ENCODE results near the gene FBF1.
"Not testable (repeated sequence)": the region's sequence is repeated elsewhere in the genome, so short reads cannot be mapped to it uniquely, and the experiment has no call there.

FBF1 gene, protein sequence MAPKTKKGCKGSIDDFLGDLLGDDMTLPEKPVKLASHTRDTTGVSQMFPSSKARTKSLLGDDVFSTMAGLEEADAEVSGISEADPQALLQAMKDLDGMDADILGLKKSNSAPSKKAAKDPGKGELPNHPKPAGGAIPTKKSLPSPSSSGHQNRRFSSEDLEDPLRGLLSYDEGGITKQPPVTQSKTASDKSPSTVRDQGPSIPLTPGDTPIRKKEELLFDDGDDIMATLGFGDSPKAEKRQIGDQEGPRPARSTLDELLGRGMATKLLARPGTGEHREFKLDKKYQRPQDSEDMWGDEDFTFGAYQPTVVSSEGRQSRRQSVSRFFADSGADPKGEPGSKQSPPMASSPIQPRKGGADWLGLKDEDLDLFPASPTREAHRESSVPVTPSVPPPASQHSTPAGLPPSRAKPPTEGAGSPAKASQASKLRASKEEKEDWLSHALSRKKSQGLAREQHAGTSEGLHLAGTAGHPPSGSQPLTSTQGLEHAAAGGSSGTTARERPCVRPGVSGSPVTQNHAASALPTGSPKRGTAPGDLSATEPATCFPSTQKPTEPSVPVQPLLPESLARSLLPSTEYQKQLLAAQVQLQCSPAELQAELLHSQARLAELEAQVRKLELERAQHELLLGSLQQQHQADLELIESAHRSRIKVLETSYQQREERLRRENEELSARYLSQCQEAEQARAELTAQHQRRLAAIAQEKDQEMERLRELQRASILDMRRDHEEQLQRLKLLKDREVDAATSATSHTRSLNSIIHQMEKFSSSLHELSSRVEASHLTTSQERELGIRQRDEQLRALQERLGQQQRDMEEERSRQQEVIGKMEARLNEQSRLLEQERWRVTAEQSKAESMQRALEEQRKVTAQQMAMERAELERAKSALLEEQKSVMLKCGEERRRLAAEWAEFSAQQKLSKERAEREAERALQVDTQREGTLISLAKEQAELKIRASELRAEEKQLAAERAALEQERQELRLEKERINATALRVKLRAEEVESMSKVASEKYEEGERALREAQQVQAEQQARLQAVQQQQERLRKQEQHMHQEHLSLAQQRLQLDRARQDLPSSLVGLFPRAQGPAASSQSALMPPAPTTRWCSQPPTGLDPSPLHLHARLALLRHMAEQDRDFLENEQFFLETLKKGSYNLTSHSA

DNA sequence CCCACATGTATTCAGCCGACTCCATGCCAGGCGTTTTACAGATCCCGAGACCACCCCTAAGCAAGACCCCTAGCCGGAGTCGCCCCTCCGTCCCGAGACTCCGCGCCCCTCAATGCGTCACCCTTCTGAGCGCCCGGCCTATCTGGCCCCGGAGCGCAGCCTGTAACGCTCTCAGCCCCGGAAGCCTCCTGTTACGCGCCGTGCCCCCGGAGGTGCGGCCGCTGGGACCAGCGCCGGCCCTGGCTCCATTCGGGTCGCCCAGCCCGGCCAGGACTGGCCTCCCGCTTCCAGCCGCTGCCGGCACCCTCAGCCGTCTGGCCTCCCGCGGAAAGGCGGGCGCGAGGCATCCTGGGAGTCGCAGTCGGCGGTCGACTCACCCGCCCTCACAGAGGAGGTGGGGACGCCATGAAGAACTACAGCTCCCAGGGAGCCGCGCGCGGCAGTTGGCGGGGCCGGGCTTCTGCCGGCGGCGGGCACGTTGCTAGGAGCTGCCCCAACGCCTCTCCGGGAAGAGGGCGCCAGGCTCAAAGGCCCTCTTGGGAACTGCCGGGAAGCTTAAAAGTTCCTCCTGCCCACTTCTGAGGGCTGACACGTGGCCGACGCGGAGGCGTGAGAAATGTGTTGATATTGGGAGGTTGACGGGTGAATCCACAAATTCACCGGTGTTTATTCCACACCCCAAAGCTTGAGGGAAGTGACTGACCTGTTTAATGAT is at the start of gene FBF1:
Gene FBF1 (minus strand): TSS at position 316 of the 715 bp plus-strand sequence. CDS start 2,893 bp downstream, outside the sequence.
- peak; percentile 92 for DNase-seq

DNA sequence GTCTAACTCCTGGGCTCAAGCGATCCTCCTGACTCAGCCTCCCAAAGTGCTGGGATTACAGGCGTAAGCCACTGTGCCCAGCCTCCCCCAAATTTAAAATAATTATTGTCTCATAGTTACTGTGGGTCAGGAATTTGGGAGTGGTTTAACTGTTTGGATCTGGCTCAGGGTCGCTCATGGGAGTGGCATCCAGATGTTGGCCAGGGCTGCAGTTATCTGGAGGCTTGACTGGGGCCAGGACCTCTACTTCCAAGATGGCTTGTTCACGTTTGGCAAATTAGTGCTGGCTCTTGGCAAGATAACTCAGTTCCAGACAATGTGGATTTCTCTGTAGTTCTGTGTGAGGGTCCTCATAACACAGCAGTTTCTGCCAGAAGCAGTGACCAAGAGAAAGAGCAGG is 46.2 kb upstream of the FBF1 start:
- DNase-seq: no peak

DNA sequence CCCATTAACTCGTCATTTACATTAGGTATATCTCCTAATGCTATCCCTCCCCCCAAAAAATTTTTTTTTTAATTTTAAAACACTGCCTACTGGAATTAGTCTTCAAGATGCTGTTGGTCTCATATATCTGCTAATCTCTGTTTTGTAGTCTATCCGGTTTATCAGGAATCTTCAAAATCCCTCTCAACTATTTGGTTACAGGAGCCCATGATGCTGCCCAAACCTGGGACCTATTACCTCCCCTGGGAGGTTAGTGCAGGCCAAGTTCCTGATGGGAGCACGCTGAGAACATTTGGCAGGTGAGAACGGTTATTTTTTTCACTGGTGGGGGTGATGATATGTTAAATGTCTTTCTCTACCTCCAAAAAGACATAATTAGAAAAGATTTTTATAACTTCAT is 45.1 kb upstream of the FBF1 start:
- DNase-seq: no peak

DNA sequence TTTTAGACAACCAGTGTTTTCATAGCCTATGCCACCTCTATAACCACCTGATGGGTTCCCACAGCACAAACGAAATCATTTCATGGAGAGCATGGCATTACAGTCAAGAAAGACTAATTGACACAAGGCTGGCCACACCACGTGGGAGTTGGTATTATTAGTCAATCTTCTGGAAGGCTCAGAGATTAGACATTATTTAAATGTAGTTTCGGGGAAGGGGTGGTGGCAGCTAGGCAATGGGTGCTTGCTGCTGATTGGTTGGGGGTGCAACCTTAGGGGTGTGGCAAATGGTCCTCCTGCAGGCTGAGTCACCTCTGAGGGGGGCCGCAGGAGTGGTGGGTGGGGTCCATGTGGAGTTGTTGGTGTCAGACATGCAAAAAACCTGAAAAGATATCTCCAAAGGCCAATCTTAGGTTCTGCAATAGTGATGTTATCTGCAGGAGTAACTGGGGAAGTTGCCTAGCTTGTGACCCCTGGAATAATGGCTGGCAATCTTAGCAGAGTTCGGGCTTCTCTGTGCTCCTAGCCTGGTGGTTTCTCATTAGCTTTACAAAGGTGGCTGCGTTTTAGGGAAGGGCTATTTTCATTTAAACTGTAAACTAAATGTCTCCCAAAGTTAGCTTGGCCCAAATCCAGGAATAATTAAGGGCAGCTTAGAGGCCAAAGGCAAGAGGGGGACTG is 42.8 kb upstream of the FBF1 start:
- DNase-seq: no peak

DNA sequence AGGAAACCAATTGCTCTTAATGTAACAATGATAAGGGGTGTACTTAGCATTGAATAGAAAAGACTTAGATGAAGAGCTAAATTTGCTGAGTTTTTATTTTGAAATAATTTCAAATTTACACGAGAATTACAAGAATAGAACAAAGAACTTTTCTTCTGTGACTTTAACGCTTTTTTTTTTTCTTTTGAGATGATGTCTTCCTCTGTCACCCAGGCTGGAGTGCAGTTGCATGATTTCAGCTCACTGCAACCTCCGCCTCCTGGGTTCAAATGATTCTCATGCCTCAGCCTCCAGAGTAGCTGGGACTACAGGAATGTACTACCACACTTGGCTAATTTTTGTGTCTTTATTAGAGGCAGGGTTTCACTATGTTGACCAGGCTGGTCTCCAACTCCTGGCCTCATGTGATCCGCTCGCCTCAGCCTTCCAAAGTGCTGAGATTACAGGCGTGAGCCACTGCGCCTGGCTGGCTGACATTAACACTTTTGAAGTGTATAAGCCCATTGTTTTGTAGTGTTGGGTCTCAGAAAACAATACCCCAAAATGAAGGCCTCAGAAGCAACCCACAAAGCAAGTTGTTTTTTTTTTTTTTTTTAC is 40.3 kb upstream of the FBF1 start:
- DNase-seq: no peak

DNA sequence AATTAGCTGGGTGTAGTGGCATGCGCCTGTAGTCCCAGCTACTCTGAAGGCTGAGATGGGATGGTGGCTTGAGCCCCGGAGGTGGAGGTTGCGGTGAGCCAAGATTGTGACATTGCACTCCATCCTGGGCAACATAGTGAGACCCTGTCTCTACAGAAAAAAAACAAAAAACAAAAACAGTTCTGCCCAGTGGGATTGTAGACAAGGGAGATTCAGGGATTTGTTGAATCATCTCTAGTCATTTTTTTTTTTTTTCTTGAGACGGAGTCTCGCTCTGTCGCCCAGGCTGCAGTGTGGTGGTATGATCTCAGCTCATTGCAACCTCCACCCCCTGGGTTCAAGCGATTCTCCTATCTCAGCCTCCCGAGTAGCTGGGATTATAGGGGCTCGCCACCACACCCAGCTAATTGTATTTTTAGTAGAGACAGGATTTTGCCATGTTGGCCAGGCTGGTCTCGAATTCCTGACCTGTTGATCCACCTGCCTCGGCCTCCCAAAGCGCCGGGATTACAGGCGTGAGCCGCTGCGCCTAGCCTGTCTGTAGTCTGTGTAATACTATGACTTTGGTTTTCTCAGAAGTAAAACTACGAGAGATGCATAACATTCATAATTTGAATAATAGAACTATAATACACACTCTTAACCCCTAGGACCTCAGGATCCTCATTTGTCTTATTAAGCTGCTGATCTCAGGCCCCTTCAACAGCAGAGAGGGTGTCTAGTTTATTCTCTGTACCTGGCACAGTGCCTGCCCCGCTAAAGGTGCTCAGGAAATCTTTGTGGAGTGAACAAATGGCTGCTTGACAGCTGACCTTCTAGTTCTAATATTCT is 39.6 kb upstream of the FBF1 start:
- no peak for DNase-seq

DNA sequence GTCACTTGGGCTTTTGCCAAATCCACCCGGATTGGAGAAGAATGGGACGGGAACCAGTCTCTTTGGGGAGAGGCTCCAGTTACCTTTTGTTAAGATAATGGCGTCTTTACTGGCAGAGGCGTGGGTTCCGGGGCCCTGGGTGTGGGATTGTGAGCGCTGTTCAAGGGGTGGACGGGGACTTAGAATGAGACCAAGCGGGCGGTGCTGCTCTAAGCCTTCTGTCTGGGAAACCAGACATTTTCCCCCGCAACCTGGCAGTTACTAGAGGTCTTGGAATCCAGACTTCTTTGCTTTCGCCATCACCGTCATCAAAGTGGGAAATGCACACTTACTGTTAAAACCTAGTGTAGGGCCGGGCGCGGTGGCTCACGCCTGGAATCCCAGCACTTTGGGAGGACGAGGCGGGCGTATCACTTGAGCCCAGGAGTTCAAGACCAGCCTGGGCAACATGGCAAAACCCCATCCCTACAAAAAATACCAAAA is 38.9 kb upstream of the FBF1 start:
- no peak for DNase-seq

DNA sequence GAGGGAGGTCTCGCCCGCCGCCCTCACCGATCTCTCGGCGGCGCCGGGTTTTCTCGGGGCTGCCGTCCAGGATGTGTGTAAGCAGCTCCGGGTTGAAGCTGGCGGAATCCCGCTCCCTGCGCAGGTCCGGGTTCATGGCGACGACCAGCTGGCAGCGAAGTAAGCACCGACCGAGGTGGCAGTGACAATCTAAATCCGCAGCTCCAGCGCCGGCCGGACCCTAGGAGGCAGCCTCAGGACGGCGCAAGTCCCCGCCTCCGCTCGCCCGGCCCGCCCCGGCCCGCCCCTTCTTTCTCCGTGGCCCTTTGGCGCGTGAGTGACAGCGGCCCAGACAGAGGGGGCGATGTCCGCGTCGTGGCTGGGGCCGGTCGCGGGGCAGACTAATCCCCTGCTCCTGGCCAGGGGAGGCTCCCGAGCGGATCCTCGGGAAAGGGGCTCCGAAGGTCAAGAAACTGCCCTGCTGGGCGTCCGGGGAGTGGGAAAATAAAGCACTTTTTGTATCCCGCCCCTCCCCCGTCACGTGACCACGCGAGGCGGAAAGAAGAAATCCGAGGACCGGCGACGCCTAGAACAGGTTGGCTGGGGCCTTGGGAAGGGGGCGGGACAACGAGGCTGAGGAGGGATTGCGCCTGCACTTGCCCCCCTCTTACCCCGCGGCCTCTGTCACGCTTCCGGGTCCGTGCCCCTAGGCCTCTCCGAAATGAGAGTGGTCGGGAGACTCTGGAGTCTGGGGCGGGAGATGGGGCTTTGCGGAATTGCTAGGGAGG is 38.3 kb upstream of the FBF1 start, which contains the start of the genes ACOX1 and TEN1:
Gene ACOX1 (minus strand): TSS at position 229 of the 767 bp plus-strand sequence. CDS start 93 bp downstream, at position 136.
Gene TEN1 (plus strand): TSS at position 303 of the 767 bp plus-strand sequence. CDS start 6,953 bp downstream, outside the sequence.
- peak; percentile 97 for DNase-seq

DNA sequence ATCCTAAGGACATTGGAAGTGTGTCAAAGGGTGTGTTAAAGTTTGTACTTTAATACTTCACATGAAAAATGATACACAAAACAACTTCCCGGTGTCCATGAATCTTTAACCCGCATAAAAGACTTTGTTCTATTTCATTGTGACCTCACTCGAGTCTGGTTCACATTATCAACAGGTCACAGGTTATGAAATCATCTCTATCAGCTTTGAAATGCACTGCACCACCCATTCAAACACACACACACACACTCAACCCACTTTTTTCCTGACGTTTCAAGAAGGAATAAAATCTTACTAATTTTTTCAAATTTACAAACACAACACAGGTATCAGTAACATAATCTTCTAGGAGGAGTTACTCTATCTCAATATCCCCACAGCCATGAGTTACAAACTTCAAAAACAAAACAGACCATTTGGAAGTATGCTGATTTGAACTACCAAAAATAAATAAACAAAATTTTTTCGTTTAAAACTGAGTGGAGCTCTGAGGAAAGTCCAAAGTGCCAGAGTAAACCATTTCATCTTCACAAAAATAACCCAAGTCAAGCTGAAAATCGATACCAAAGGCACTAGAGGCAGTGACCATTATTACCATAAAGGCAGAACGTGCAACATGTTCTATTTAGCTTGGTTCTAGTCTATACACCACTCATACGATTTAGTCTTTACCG is 35.5 kb upstream of the FBF1 start:
- no peak for DNase-seq

DNA sequence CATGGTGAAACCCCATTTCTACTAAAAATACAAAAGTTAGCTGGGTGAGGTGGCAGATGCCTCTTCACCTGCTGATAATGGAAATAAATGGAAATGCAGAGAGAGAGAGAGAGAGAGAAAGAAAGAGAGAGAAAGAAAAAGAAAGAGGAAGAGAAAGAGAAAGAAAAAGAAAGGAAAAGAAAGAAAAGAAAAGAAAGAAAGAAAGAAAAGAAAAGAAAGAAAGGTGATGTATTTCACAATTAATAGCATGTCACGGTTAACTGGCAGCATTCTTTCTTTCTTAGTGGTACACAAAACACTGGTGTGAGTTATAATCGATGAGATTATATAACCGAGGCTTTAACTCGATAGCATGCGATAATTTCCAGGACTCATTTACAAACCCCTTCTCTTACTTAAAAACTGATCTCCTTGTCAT is 34.9 kb upstream of the FBF1 start:
- no peak for DNase-seq

DNA sequence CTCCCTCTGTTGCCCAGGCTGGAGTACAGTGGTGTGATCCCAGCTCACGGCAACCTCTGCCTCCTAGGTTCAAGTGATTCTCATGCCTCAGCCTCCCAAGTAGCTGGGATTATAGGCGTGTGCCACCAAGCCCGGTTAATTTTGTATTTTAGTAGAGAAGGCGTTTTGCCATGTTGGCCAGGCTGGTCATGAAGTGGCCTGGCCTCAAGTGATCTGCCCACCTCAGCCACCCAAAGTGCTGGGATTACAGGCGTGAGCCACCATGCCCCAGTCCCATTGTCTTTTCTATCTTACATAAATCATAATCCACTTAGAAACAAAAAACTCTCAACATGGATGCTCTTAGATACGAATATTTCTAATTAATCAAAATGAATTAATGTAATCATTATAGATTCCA is 34.3 kb upstream of the FBF1 start:
- DNase-seq: not testable (repeated sequence)

DNA sequence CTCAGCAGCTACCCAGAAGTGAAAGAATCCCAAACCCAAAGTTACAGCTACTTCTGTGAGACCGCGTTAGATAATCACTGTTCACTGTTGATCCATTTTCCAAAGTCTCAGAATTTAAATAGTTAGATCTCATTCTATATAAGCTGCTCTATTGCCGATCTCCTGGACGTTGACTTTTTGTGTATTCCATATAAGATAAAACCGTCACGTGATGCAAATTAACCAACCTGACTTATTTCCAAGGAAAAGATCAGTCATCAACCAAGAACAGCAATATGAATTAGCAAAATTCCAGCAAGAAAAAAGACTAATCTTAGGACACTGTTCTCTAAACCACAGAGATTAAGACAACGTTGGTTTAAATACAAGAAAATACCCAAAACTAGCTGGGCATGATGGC is 29.8 kb upstream of the FBF1 start:
- DNase-seq: no peak

DNA sequence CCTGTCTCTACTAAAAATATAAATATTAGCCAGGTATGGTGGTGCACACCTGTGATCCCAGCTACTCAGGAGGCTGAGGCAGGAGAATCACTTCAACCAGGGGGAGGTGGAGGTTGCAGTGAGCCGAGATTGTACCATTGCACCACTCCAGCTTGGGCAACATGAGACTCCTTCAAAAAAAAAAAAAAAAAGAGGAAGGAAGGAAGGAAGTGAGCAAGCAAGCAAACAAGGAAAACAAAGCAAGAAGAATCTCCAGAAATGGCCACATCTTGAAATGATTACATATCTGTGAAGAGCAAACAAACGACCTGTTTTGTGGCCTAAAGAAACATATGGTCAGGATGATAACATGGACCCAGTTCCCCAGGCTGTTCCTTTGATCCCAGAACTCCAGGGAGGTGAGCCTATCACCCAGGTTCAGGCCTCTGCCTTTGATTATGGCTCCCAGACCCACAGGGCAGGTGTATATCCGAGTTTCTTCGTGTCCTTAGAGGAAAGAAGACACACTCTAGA is 29.2 kb upstream of the FBF1 start:
- DNase-seq: peak; percentile 17

DNA sequence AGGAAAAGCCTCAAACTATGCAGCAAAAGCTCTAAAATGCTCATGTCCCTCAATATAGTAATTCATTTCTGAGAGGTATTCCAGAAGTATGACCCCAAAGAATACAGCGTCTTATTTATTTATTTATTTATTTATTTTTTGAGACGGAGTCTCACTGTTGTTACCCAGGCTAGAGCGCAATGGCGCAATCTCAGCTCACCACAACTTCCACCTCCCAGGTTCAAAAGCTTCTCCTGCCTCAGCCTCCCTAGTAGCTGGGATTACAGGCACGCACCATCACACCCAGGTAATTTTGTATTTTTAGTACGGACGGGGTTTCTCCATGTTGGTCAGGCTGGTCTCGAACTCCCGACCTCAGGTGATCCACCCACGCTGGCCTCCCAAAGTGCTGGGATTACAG is 28.2 kb upstream of the FBF1 start:
- DNase-seq: not testable (repeated sequence)

DNA sequence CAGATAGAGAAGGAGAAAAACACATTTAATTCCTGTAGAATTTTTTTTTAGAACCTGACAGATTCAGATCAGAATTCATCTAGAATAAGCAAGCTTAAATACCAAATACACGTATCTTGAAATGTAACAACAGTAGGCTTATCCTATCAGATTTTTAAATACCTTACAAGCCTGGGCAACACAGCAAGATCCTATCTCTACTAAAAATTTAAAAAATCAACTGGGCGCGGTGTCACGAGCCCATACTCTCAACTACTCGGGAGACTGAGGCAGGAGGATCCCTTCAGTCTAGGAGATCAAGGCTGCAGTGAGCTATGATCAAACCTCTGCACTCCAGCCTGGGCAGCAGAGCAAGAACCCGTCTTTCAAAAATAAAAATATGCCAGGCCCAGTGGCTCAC is 24.6 kb upstream of the FBF1 start:
- DNase-seq: no peak

DNA sequence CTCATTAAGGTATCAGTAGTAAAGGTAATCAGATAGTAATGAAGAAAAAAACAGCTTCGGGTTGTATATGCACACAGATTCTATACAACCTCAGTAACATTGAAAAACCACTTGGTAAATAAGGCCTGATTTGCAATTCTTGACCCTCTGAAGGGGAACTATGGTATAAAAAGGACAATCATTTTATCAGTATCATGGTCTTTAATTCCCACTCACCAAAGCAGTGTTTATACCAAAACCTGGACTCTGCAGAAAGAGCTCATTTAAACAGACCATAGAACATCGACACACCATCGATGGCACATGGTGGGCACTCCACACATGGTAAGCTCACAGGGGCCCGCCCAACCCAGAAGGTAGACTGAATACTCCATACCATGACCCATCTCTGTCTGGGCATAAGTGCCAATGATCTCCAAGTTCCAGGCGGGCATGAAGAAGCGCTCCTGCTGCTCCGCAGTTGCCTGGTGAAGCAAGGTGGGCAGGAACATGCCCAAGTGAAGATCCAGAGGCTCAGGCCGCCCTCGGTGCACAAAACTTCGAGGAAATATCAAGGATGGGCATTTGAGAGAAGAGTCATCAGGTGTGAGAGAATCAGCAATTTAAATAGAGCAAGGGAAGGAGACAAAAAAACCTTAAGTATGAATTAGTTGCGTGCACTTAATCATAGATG is 19.1 kb upstream of the FBF1 start:
- DNase-seq: no peak

DNA sequence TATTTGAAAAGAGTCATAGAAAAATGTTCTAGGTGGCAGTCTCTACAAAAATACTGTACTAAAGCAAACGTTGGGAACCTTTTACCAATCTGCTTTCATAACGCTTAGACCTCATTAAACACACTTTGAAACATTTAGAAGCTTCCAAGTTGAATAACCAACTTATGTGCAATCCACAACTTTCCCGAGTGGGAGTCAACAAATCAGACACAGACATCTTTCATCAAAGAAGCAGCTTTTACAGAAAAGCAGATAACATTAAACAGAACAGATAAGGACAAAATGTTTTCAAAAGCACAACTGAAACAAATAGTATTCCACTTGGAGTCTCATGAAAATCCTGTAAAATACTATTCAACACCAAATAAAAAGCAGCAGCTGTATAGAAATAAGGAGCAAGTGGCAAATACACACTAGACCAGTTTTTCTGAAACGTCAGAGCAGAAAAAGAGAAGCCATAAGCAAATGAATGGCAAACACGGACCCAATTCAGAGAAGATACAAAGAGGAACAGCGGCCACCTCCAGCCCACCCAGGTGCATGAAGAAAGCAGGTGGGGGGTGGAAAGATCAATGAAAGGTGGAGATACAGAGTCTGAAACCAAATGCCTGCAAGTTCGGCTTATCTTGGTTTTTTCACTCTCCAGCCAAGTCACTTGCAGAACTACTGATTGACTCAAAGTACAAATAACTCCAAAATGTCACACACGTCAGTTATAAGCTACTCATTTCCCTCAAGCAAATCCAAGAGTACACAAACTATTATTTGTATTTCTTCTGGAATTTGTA is 18.4 kb upstream of the FBF1 start:
- no peak for DNase-seq

Data from fibroblast of skin of right quadriceps (primary cell).